HEK293 (cell line): Measurements from ENCODE around the gene SLC4A8.

Experiments used
- CTCF ChIA-PET: fragments of 350-600 bp; formaldehyde crosslinking; extraction: SDS; loops from one replicate; lab custom pipeline; 2021; ENCODE audit warnings: antibody characterized with exemption; lab: Yijun Ruan, JAX
- POLR2A ChIA-PET: fragments of 300-600 bp; formaldehyde crosslinking; extraction: SDS; loops from one replicate; lab custom pipeline; 2020; ENCODE audit warnings: antibody characterized with exemption, inconsistent platforms; lab: Yijun Ruan, JAX
- H3K27ac ChIP-seq: fragments of 200-500 bp; sonication (Bioruptor generic); 2 replicates; pipeline ENCODE4 v1.5.1; 2014; ENCODE audit warnings: low read depth, low read length, control low read depth, inconsistent platforms; ENCODE audit errors: extremely low read depth
- H3K36me3 ChIP-seq, 2 experiments: fragments of 200-500 bp in 1 of 2; sonication (Bioruptor generic) in 1 of 2; 1 replicate in 1 of 2; 2 replicates in 1 of 2; pipeline ENCODE4 v1.5.1; 2014 to 2017; ENCODE audit warnings: inconsistent platforms in 2 of 2, low read length in 2 of 2; ENCODE audit not compliant: control insufficient read depth in 2 of 2, insufficient read depth in 1 of 2
- H3K4me1 ChIP-seq: fragments of 200-500 bp; sonication (Bioruptor generic); 2 replicates; pipeline ENCODE4 v1.5.1; 2014; ENCODE audit warnings: mild to moderate bottlenecking, low read length, inconsistent platforms; ENCODE audit not compliant: control insufficient read depth, insufficient read depth
- H3K4me3 ChIP-seq: 2 replicates; pipeline ENCODE4 v1.5.1; 2011; ENCODE audit warnings: low read depth, mild to moderate bottlenecking, control low read depth, low read length, moderate library complexity
- H3K9me3 ChIP-seq: fragments of 200-500 bp; sonication (Bioruptor generic); 2 replicates; pipeline ENCODE4 v1.5.1; 2014; ENCODE audit warnings: low read depth, low read length, inconsistent platforms; ENCODE audit not compliant: control insufficient read depth, insufficient read depth
- GLIS1 ChIP-seq: fragments of 450-650 bp; formaldehyde crosslinking; IDR thresholded peaks from 2 replicates; pipeline ENCODE4 v1.5.1; 2016; ENCODE audit warnings: missing biosample characterization, missing genetic modification characterization
- PATZ1 ChIP-seq: fragments of 450-650 bp; formaldehyde crosslinking; IDR thresholded peaks from 2 replicates; pipeline ENCODE4 v1.5.1; 2016; ENCODE audit warnings: missing biosample characterization, missing genetic modification characterization
- PBX3 ChIP-seq: sonication (generic); formaldehyde crosslinking; IDR thresholded peaks from 2 replicates; pipeline ENCODE4 v1.8.1; 2022; ENCODE audit warnings: mild to moderate bottlenecking, moderate library complexity, missing genetic modification reagents
- TCF7L2 ChIP-seq: IDR thresholded peaks from 2 replicates; pipeline ENCODE4 v1.6.1; 2011; ENCODE audit warnings: low read depth, mild to moderate bottlenecking, inconsistent platforms, low read length, moderate library complexity, borderline replicate concordance
- WT1 ChIP-seq: fragments of 450-650 bp; formaldehyde crosslinking; IDR thresholded peaks from 2 replicates; pipeline ENCODE4 v1.5.1; 2016; ENCODE audit warnings: missing biosample characterization, missing genetic modification characterization
- ZBTB8A ChIP-seq: fragments of 450-650 bp; formaldehyde crosslinking; IDR thresholded peaks from 2 replicates; pipeline ENCODE4 v1.5.1; 2016; ENCODE audit warnings: missing biosample characterization, missing genetic modification characterization
- ZNF146 ChIP-seq: fragments of 450-650 bp; formaldehyde crosslinking; IDR thresholded peaks from 2 replicates; pipeline ENCODE4 v1.5.1; 2016; ENCODE audit warnings: missing biosample characterization, missing genetic modification characterization
- ZNF174 ChIP-seq: fragments of 450-650 bp; formaldehyde crosslinking; IDR thresholded peaks from 2 replicates; pipeline ENCODE4 v1.5.0; 2017; ENCODE audit warnings: missing biosample characterization, mild to moderate bottlenecking, missing genetic modification characterization
- ZNF19 ChIP-seq: fragments of 450-650 bp; formaldehyde crosslinking; IDR thresholded peaks from 2 replicates; pipeline ENCODE4; 2016; ENCODE audit warnings: missing biosample characterization, missing genetic modification characterization, low read depth
- ZNF211 ChIP-seq: fragments of 450-650 bp; formaldehyde crosslinking; IDR thresholded peaks from 2 replicates; pipeline ENCODE4 v1.5.1; 2016; ENCODE audit warnings: low read depth, missing biosample characterization, missing genetic modification characterization
- ZNF518A ChIP-seq: fragments of 450-650 bp; formaldehyde crosslinking; conservative IDR thresholded peaks from 2 replicates; pipeline ENCODE4 v1.5.1; 2016; ENCODE audit warnings: low read depth, missing biosample characterization, missing genetic modification characterization
- ZNF521 ChIP-seq: fragments of 450-650 bp; formaldehyde crosslinking; IDR thresholded peaks from 2 replicates; pipeline ENCODE4 v1.5.1; 2017; ENCODE audit warnings: missing biosample characterization, mild to moderate bottlenecking, missing genetic modification characterization
- ZNF548 ChIP-seq: fragments of 450-650 bp; formaldehyde crosslinking; IDR thresholded peaks from 2 replicates; pipeline ENCODE4 v1.5.1; 2016; ENCODE audit warnings: missing biosample characterization, missing genetic modification characterization
- ZNF561 ChIP-seq: fragments of 450-650 bp; IDR thresholded peaks from 2 replicates; pipeline ENCODE4 v1.5.1; 2018; ENCODE audit warnings: missing biosample characterization, missing genetic modification characterization, borderline replicate concordance
- ZNF596 ChIP-seq: fragments of 450-650 bp; IDR thresholded peaks from 2 replicates; pipeline ENCODE4 v1.5.0; 2018; ENCODE audit warnings: missing biosample characterization, mild to moderate bottlenecking, missing genetic modification characterization, moderate library complexity
- ZNF639 ChIP-seq: fragments of 450-650 bp; formaldehyde crosslinking; IDR thresholded peaks from 2 replicates; pipeline ENCODE4 v1.5.1; 2016; ENCODE audit warnings: missing biosample characterization, missing genetic modification characterization
- ZNF670 ChIP-seq: fragments of 450-650 bp; formaldehyde crosslinking; IDR thresholded peaks from 2 replicates; pipeline ENCODE4 v1.5.1; 2016; ENCODE audit warnings: missing biosample characterization, missing genetic modification characterization, low read depth
- ZNF701 ChIP-seq: fragments of 450-650 bp; formaldehyde crosslinking; IDR thresholded peaks from 2 replicates; pipeline ENCODE4 v1.5.1; 2016; ENCODE audit warnings: missing biosample characterization, missing genetic modification characterization
- ZSCAN5A ChIP-seq: fragments of 450-650 bp; formaldehyde crosslinking; IDR thresholded peaks from 2 replicates; pipeline ENCODE4 v1.5.1; 2016; ENCODE audit warnings: missing biosample characterization, missing genetic modification characterization

The SLC4A8 gene

GRCh38 chr12:51475543-51475942 is 50.9 kb downstream of the SLC4A8 start:
- CTCF ChIA-PET: no interaction called here
- no peak overlapping the region for H3K27ac ChIP-seq
- POLR2A ChIA-PET: no interaction called here
- TF ChIP-seq ZNF174 (tag by site-specific recombination): no peak
- no peak for TF ChIP-seq ZNF561 (tag by site-specific recombination)
- no peak for TF ChIP-seq WT1
- no peak for TF ChIP-seq PBX3 (CRISPR knock-in tag)
- TF ChIP-seq ZNF701 (tag by site-specific recombination): no peak
- no peak for TF ChIP-seq ZNF518A (tag by site-specific recombination)
- TF ChIP-seq ZNF211 (tag by site-specific recombination): no peak
- TF ChIP-seq TCF7L2: no peak
- no peak for TF ChIP-seq ZNF146 (tag by site-specific recombination)
- TF ChIP-seq ZSCAN5A: no peak
- no peak for TF ChIP-seq ZNF596
- TF ChIP-seq ZBTB8A (tag by site-specific recombination): no peak
- TF ChIP-seq ZNF19 (tag by site-specific recombination): no peak
- TF ChIP-seq ZNF548: no peak
- TF ChIP-seq ZNF639 (tag by site-specific recombination): no peak
- no peak for TF ChIP-seq ZNF670 (tag by site-specific recombination)
- TF ChIP-seq ZNF521 (tag by site-specific recombination): no peak
- TF ChIP-seq PATZ1 (tag by site-specific recombination): no peak
- TF ChIP-seq GLIS1 (tag by site-specific recombination): no peak
- peaks cover 0 to 2% of the 10 kb centered on the region in 2 experiments; a peak in 1 of 3 replicates for H3K36me3 ChIP-seq
- no peaks in the 10 kb centered on the region for H3K9me3 ChIP-seq
- no peaks in the 10 kb centered on the region for H3K4me1 ChIP-seq
- no peak overlapping the region for H3K4me3 ChIP-seq
